A204.1 (cell line): ENCODE results near the gene HCFC1.

ENCODE experiments used
- FAIRE-seq: peaks from 2 replicates; lab custom pipeline; 2012; peaks lifted over from hg19 to GRCh38; lab: Jason Lieb, UNC

HCFC1 gene

GRCh38 chrX:153922932-153923857, 48.4 kb downstream of the HCFC1 start:
- no peak for FAIRE-seq

- no peak for FAIRE-seq
Measured at GRCh38 chrX:153921511-153922446, 49.8 kb downstream of the HCFC1 start.

- FAIRE-seq: no peak
Measured at GRCh38 chrX:153921070-153921469, 50.5 kb downstream of the HCFC1 start.

GRCh38 chrX:153920546-153920945, 51.1 kb downstream of the HCFC1 start:
- no peak for FAIRE-seq

- no peak for FAIRE-seq
Measured at GRCh38 chrX:153919281-153919680, 52.3 kb downstream of the HCFC1 start.

- no peak for FAIRE-seq
Measured at GRCh38 chrX:153917869-153918268, 53.7 kb downstream of the HCFC1 start.

- FAIRE-seq: no peak
Measured at GRCh38 chrX:153913701-153914100, 57.9 kb downstream of the HCFC1 start.

- FAIRE-seq: no peak
Measured at GRCh38 chrX:153913211-153913610, 58.4 kb downstream of the HCFC1 start.

GRCh38 chrX:153911798-153912197, 59.8 kb downstream of the HCFC1 start:
- FAIRE-seq: no peak

GRCh38 chrX:153910446-153910845, 61.2 kb downstream of the HCFC1 start:
- FAIRE-seq: no peak

GRCh38 chrX:153909980-153910360, 61.6 kb downstream of the HCFC1 start:
- FAIRE-seq: no peak

- FAIRE-seq: no peak
Measured at GRCh38 chrX:153909024-153909979, 62.3 kb downstream of the HCFC1 start.

GRCh38 chrX:153908219-153908860, 63.3 kb downstream of the HCFC1 start:
- FAIRE-seq: no peak

GRCh38 chrX:153907456-153907855, 64.2 kb downstream of the HCFC1 start:
- no peak for FAIRE-seq

GRCh38 chrX:153906126-153906917, 65.3 kb downstream of the HCFC1 start:
- no peak for FAIRE-seq

GRCh38 chrX:153905481-153906095, 66.0 kb downstream of the HCFC1 start:
- no peak for FAIRE-seq

- no peak for FAIRE-seq
Measured at GRCh38 chrX:153903991-153904957, 67.3 kb downstream of the HCFC1 start, which contains the start of gene AVPR2. Gene AVPR2 (plus strand): TSS chrX:153904673. CDS start chrX:153905146, 473 bp downstream.

GRCh38 chrX:153903238-153903980, 68.2 kb downstream of the HCFC1 start:
- no peak for FAIRE-seq
